CD4-positive, alpha-beta T cell treated with Interleukin-12 subunit alpha and Interleukin-12 subunit beta, for 1 hour (primary cell): ENCODE results near the gene OR51E1.
A peak's percentile ranks its signal among the peaks of the same experiment; 100 is the strongest.

Experiments used
- DNase-seq: peaks from one replicate; pipeline ENCODE4 v3.0.0-alpha.2; 2020

OR51E1 gene

GRCh38 chr11:4654635-4655369 lies 11.0 kb downstream of the OR51E1 start:
- no peak for DNase-seq

GRCh38 chr11:4658629-4659445 lies 15.1 kb downstream of the OR51E1 start:
- DNase-seq: no peak

GRCh38 chr11:4662876-4663275 lies 19.1 kb downstream of the OR51E1 start:
- no peak for DNase-seq

GRCh38 chr11:4664183-4664582 lies 20.4 kb downstream of the OR51E1 start:
- no peak for DNase-seq

GRCh38 chr11:4664786-4665185 lies 21.0 kb downstream of the OR51E1 start:
- no peak for DNase-seq

GRCh38 chr11:4665424-4665823 lies 21.6 kb downstream of the OR51E1 start:
- DNase-seq: no peak

GRCh38 chr11:4671741-4672140 lies 28.0 kb downstream of the OR51E1 start:
- DNase-seq: no peak

- DNase-seq: no peak
These were observed 28.7 kb downstream of the OR51E1 start for GRCh38 chr11:4672470-4672869.

GRCh38 chr11:4673781-4674180 lies 30.0 kb downstream of the OR51E1 start:
- DNase-seq: no peak

GRCh38 chr11:4677948-4678347 lies 34.2 kb downstream of the OR51E1 start:
- no peak for DNase-seq

- no peak for DNase-seq
These were observed 36.6 kb downstream of the OR51E1 start for GRCh38 chr11:4680341-4680740.

- no peak for DNase-seq
These were observed 39.0 kb downstream of the OR51E1 start for GRCh38 chr11:4682623-4683419.

GRCh38 chr11:4684631-4685285 lies 41.0 kb downstream of the OR51E1 start:
- DNase-seq: no peak

- DNase-seq: no peak
These were observed 51.7 kb downstream of the OR51E1 start for GRCh38 chr11:4695442-4695841.

GRCh38 chr11:4697585-4697984 lies 53.8 kb downstream of the OR51E1 start, which contains the start of gene OR51E2:
TSS of gene OR51E2 (minus strand) at chr11:4697853. CDS start at chr11:4682711, 15,142 bp downstream.
- DNase-seq: no peak

GRCh38 chr11:4699697-4700435 lies 56.1 kb downstream of the OR51E1 start:
- peak; percentile 0 for DNase-seq

- no peak for DNase-seq
These were observed 56.6 kb downstream of the OR51E1 start for GRCh38 chr11:4700436-4700820.

GRCh38 chr11:4704054-4704789 lies 60.4 kb downstream of the OR51E1 start, which contains the start of gene MMP26:
TSS of gene MMP26 (plus strand) at chr11:4704784.
- DNase-seq: no peak

- no peak for DNase-seq
These were observed 61.1 kb downstream of the OR51E1 start for GRCh38 chr11:4704790-4705334.
